HepG2 (cell line): ENCODE data around the gene TAF1B. TPM values are rescaled to one million over a fixed set of nuclear protein-coding genes. Genes with fewer than 3 reads are reported as not detected.

Experiments used
- GTF3A ChIP-seq: sonication (generic); formaldehyde crosslinking; conservative IDR thresholded peaks from 2 replicates; pipeline ENCODE4 v1.4.0; 2020; ENCODE audit warnings: mild to moderate bottlenecking, missing genetic modification reagents
- HES4 ChIP-seq: sonication (generic); formaldehyde crosslinking; IDR thresholded peaks from 2 replicates; pipeline ENCODE4 v1.9.0; 2021; ENCODE audit warnings: mild to moderate bottlenecking, missing genetic modification reagents, borderline replicate concordance
- MAFK ChIP-seq, 2 experiments: IDR thresholded peaks in 1 of 2; conservative IDR thresholded peaks in 1 of 2; 2 replicates each; pipeline ENCODE4 v1.6.1; 2011; ENCODE audit warnings: improper control_type of control experiment in 2 of 2, low read length in 2 of 2
- NFE2L1 ChIP-seq: sonication (generic); formaldehyde crosslinking; IDR thresholded peaks from 2 replicates; pipeline ENCODE4 v1.4.0; 2020; ENCODE audit warnings: missing genetic modification reagents, mild to moderate bottlenecking, borderline replicate concordance
- NFKB2 ChIP-seq: sonication (generic); formaldehyde crosslinking; IDR thresholded peaks from 2 replicates; pipeline ENCODE4 v1.4.0; 2020; ENCODE audit warnings: missing genetic modification reagents, borderline replicate concordance
- NONO ChIP-seq, 2 experiments: fragments of 450-650 bp in 1 of 2; sonication (generic) in 1 of 2; formaldehyde crosslinking in 1 of 2; IDR thresholded peaks in 1 of 2; conservative IDR thresholded peaks in 1 of 2; 2 replicates each; pipeline versions ENCODE4 v1.6.1 to v1.8.0; 2017 to 2022; ENCODE audit warnings: mild to moderate bottlenecking in 1 of 2, missing genetic modification reagents in 1 of 2, moderate library complexity in 1 of 2
- PTBP1 ChIP-seq: fragments of 200-400 bp; formaldehyde crosslinking; IDR thresholded peaks from 2 replicates; pipeline ENCODE4 v1.6.1; 2018; ENCODE audit warnings: low read length, low read depth; ENCODE audit not compliant: poor library complexity, severe bottlenecking
- XRCC5 ChIP-seq: fragments of 200-400 bp; formaldehyde crosslinking; optimal IDR thresholded peaks from 2 replicates; pipeline ENCODE3; 2017; ENCODE audit warnings: mild to moderate bottlenecking, low read length
- YEATS4 ChIP-seq: sonication (generic); formaldehyde crosslinking; IDR thresholded peaks from 2 replicates; pipeline ENCODE4 v1.4.0; 2020; ENCODE audit warnings: missing genetic modification reagents, borderline replicate concordance
- ZNF264 ChIP-seq: sonication (generic); formaldehyde crosslinking; IDR thresholded peaks from 2 replicates; pipeline ENCODE4 v1.4.0; 2020; ENCODE audit warnings: missing genetic modification reagents
- ZNF496 ChIP-seq: sonication (generic); formaldehyde crosslinking; IDR thresholded peaks from 2 replicates; pipeline ENCODE4 v1.8.1; 2023; ENCODE audit warnings: mild to moderate bottlenecking, moderate library complexity, missing genetic modification reagents; ENCODE audit not compliant: insufficient replicate concordance
- ZNF552 ChIP-seq: sonication (generic); formaldehyde crosslinking; IDR thresholded peaks from 2 replicates; pipeline ENCODE4 v1.9.0; 2022; ENCODE audit warnings: missing genetic modification reagents, mild to moderate bottlenecking, borderline replicate concordance
- ZNF558 ChIP-seq: sonication (generic); formaldehyde crosslinking; IDR thresholded peaks from 2 replicates; pipeline ENCODE4 v1.9.0; 2022; ENCODE audit warnings: mild to moderate bottlenecking, missing genetic modification reagents, borderline replicate concordance
- ZNF703 ChIP-seq: sonication (generic); formaldehyde crosslinking; IDR thresholded peaks from 2 replicates; pipeline ENCODE4 v1.5.1; 2020; ENCODE audit warnings: missing genetic modification reagents, mild to moderate bottlenecking, moderate library complexity, borderline replicate concordance
- ZNF790 ChIP-seq: sonication (generic); formaldehyde crosslinking; IDR thresholded peaks from 2 replicates; pipeline ENCODE4 v1.8.0; 2022; ENCODE audit warnings: missing genetic modification reagents, mild to moderate bottlenecking, borderline replicate concordance
- polyA plus RNA-seq, 8 experiments: library from polyadenylated mRNA; depleted of rRNA in 3 of 8; stranded (reverse) in 7 of 8; unstranded in 1 of 8; fragments of >200 nt; fragmentation: Illumina TruSeq in 4 of 8; extraction: Trizol in 4 of 8; gene quantifications; 2 replicates each; pipeline versions ENCODE4 v1.2.1 to v1.2.3, GENCODE V29; 2011 to 2016; ENCODE audit warnings: low read depth in 4 of 8, missing spikeins in 1 of 8, mixed read lengths in 1 of 8; ENCODE audit not compliant: insufficient read depth in 1 of 8
- total RNA-seq, 5 experiments: library from RNA; depleted of rRNA; stranded (reverse); fragments of >200 nt; fragmentation: Illumina TruSeq; extraction: Trizol; gene quantifications; 2 replicates each; pipeline ENCODE4 v1.2.3, GENCODE V29; 2016; ENCODE audit warnings: low read depth in 1 of 5
- TF ChIP-seq, protein P1 (sequence below): sonication (generic); formaldehyde crosslinking; IDR thresholded peaks from 2 replicates; pipeline ENCODE4 v1.8.0; 2022; ENCODE audit warnings: low read depth, missing genetic modification reagents
- TF ChIP-seq, protein P2 (sequence below): sonication (generic); formaldehyde crosslinking; IDR thresholded peaks from 2 replicates; pipeline ENCODE4 v1.4.0; 2020; ENCODE audit warnings: missing genetic modification reagents
- TF ChIP-seq, protein P3 (sequence below): IDR thresholded peaks from 2 replicates; pipeline ENCODE4 v1.6.1; 2018; ENCODE audit warnings: missing genetic modification reagents, mild to moderate bottlenecking, missing compliant biosample characterization
- TF ChIP-seq, protein P4 (sequence below): sonication (generic); formaldehyde crosslinking; IDR thresholded peaks from 2 replicates; pipeline ENCODE4 v1.5.0; 2020; ENCODE audit warnings: missing genetic modification reagents
- TF ChIP-seq, protein P5 (sequence below): sonication (generic); formaldehyde crosslinking; IDR thresholded peaks from 2 replicates; pipeline ENCODE4 v1.4.0; 2020; ENCODE audit warnings: missing genetic modification reagents
- TF ChIP-seq, protein P6 (sequence below): sonication (generic); formaldehyde crosslinking; IDR thresholded peaks from 2 replicates; pipeline ENCODE4 v1.4.0; 2020; ENCODE audit warnings: mild to moderate bottlenecking, missing genetic modification reagents
- TF ChIP-seq, protein P7 (sequence below): IDR thresholded peaks from 2 replicates; pipeline ENCODE4 v1.6.1; 2012; ENCODE audit warnings: low read depth, low read length, improper control_type of control experiment

TAF1B gene
- total and polyA plus RNA-seq, 2 of the 13 experiments (the other 11 are each of a cell fraction or from before 2014, with no cell fraction given), result 13.3 to 27.7 TPM

DNA sequence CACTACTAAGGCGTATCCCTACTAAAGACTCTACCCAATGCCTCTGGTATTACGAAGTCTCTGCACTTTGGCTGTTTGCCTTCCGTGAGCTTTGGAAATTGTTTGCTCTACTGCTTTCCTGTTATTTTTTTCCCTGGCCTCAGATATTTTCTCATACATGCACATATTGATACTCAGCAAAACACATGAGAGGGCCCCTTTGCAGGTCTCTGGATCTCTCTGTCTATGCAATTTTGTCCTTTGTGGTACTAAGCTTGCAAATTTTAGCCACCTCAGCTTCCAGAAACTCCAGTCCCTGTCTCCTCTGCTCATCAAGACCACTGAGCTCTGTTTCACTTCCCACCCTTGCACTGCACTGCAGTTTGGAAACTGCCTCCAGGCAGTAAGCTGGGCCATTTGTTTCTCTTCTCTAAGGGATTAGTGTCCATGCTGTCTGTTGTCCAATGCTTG lies 46.6 kb downstream of the TAF1B start (continued):
- TF ChIP-seq, protein P1, sequence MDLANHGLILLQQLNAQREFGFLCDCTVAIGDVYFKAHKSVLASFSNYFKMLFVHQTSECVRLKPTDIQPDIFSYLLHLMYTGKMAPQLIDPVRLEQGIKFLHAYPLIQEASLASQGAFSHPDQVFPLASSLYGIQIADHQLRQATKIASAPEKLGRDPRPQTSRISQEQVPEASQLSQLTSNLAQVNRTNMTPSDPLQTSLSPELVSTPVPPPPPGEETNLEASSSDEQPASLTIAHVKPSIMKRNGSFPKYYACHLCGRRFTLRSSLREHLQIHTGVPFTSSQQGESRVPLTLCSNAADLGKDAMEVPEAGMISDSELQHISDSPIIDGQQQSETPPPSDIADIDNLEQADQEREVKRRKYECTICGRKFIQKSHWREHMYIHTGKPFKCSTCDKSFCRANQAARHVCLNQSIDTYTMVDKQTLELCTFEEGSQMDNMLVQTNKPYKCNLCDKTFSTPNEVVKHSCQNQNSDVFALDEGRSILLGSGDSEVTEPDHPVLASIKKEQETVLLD, result no peak
- no peak for TF ChIP-seq HES4 (CRISPR knock-in tag)
- no peak for TF ChIP-seq ZNF264 (CRISPR knock-in tag)
- TF ChIP-seq YEATS4 (CRISPR knock-in tag), result peak; percentile 25; the same call in 1 of the 2 replicates
- TF ChIP-seq ZNF703 (CRISPR knock-in tag), result no peak
- TF ChIP-seq, protein P2, sequence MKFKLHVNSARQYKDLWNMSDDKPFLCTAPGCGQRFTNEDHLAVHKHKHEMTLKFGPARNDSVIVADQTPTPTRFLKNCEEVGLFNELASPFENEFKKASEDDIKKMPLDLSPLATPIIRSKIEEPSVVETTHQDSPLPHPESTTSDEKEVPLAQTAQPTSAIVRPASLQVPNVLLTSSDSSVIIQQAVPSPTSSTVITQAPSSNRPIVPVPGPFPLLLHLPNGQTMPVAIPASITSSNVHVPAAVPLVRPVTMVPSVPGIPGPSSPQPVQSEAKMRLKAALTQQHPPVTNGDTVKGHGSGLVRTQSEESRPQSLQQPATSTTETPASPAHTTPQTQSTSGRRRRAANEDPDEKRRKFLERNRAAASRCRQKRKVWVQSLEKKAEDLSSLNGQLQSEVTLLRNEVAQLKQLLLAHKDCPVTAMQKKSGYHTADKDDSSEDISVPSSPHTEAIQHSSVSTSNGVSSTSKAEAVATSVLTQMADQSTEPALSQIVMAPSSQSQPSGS (CRISPR knock-in tag), result 0 out of 2 replicates have a peak, but pooled peaks have one; percentile 34
- no peak for TF ChIP-seq NFE2L1 (CRISPR knock-in tag)
- no peak for TF ChIP-seq ZNF496
- TF ChIP-seq, protein P3, sequence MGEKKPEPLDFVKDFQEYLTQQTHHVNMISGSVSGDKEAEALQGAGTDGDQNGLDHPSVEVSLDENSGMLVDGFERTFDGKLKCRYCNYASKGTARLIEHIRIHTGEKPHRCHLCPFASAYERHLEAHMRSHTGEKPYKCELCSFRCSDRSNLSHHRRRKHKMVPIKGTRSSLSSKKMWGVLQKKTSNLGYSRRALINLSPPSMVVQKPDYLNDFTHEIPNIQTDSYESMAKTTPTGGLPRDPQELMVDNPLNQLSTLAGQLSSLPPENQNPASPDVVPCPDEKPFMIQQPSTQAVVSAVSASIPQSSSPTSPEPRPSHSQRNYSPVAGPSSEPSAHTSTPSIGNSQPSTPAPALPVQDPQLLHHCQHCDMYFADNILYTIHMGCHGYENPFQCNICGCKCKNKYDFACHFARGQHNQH (CRISPR knock-in tag), result no peak
- TF ChIP-seq PTBP1, result no peak
- TF ChIP-seq, protein P4, sequence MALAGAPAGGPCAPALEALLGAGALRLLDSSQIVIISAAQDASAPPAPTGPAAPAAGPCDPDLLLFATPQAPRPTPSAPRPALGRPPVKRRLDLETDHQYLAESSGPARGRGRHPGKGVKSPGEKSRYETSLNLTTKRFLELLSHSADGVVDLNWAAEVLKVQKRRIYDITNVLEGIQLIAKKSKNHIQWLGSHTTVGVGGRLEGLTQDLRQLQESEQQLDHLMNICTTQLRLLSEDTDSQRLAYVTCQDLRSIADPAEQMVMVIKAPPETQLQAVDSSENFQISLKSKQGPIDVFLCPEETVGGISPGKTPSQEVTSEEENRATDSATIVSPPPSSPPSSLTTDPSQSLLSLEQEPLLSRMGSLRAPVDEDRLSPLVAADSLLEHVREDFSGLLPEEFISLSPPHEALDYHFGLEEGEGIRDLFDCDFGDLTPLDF (CRISPR knock-in tag), result no peak
- TF ChIP-seq, protein P5, sequence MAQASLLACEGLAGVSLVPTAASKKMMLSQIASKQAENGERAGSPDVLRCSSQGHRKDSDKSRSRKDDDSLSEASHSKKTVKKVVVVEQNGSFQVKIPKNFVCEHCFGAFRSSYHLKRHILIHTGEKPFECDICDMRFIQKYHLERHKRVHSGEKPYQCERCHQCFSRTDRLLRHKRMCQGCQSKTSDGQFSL (CRISPR knock-in tag), result no peak
- TF ChIP-seq NONO (IDR thresholded peaks at IDR 0.05), result no peak
- peak; percentile 57; the same call in 1 of the 2 replicates for TF ChIP-seq NONO (CRISPR knock-in tag; conservative IDR thresholded peaks at IDR 0.05)
- no peak for TF ChIP-seq ZNF790 (CRISPR knock-in tag)
- TF ChIP-seq, protein P6, sequence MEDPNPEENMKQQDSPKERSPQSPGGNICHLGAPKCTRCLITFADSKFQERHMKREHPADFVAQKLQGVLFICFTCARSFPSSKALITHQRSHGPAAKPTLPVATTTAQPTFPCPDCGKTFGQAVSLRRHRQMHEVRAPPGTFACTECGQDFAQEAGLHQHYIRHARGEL, result no peak
- no peak for TF ChIP-seq GTF3A (CRISPR knock-in tag)
- TF ChIP-seq ZNF552 (CRISPR knock-in tag), result no peak
- TF ChIP-seq XRCC5, result no peak
- TF ChIP-seq, protein P7, sequence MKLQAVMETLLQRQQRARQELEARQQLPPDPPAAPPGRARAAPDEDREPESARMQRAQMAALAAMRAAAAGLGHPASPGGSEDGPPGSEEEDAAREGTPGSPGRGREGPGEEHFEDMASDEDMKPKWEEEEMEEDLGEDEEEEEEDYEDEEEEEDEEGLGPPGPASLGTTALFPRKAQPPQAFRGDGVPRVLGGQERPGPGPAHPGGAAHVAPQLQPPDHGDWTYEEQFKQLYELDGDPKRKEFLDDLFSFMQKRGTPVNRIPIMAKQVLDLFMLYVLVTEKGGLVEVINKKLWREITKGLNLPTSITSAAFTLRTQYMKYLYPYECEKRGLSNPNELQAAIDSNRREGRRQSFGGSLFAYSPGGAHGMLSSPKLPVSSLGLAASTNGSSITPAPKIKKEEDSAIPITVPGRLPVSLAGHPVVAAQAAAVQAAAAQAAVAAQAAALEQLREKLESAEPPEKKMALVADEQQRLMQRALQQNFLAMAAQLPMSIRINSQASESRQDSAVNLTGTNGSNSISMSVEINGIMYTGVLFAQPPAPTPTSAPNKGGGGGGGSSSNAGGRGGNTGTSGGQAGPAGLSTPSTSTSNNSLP, result peak; percentile 59; the same call in 1 of the 2 replicates
- peak; percentile 78 to 82 for TF ChIP-seq MAFK (conservative IDR thresholded peaks at IDR 0.05 in 1 of 2, IDR thresholded peaks at IDR 0.05 in 1 of 2; ENCODE audit: low read length in 2 of 2)
- no peak for TF ChIP-seq NFKB2 (CRISPR knock-in tag)
- TF ChIP-seq ZNF558 (CRISPR knock-in tag), result no peak
